H1 (cell line): ENCODE results near the gene PDE4D.

ENCODE experiments used
- ASH2L ChIP-seq: fragments of 200-600, 300-600 bp; sonication (generic); IDR thresholded peaks from one replicate; pipeline ENCODE4 v1.7.1; 2017; ENCODE audit warnings: low read length
- CTCF ChIP-seq, 3 experiments: IDR thresholded peaks; 1 replicate in 2 of 3; 2 replicates in 1 of 3; pipeline versions ENCODE4 v1.5.1 to v1.6.1; 2011; ENCODE audit warnings: low read length in 3 of 3, mild to moderate bottlenecking in 3 of 3, inconsistent platforms in 2 of 3, low read depth in 1 of 3, moderate library complexity in 1 of 3; ENCODE audit not compliant: insufficient read depth in 1 of 3; ENCODE audit errors: control extremely low read depth in 1 of 3
- EP300 ChIP-seq, 2 experiments: IDR thresholded peaks; 1 replicate in 1 of 2; 2 replicates in 1 of 2; pipeline ENCODE4 v1.6.1; 2011 to 2012; ENCODE audit warnings: low read depth in 2 of 2, low read length in 2 of 2, mild to moderate bottlenecking in 2 of 2, borderline replicate concordance in 1 of 2, inconsistent platforms in 1 of 2, moderate library complexity in 1 of 2
- EZH2 ChIP-seq: fragments of 200-600 bp; sonication (generic); IDR thresholded peaks from 2 replicates; pipeline ENCODE4 v1.7.1; 2012; ENCODE audit warnings: low read depth, mild to moderate bottlenecking, moderate library complexity, low read length, inconsistent platforms; ENCODE audit not compliant: severe bottlenecking
- MAX ChIP-seq: IDR thresholded peaks from 2 replicates; pipeline ENCODE4 v1.6.1; 2012; ENCODE audit warnings: inconsistent platforms
- POLR2A ChIP-seq, 2 experiments: IDR thresholded peaks; 1 replicate in 1 of 2; 2 replicates in 1 of 2; pipeline ENCODE4 v1.6.1; 2011; ENCODE audit warnings: low read depth in 2 of 2, low read length in 2 of 2, mild to moderate bottlenecking in 2 of 2; ENCODE audit errors: control extremely low read depth in 1 of 2
- SIN3A ChIP-seq, 2 experiments: IDR thresholded peaks in 1 of 2; conservative IDR thresholded peaks in 1 of 2; 2 replicates each; pipeline ENCODE4 v1.6.1; 2011 to 2012; ENCODE audit warnings: low read length in 2 of 2, improper control_type of control experiment in 1 of 2, low read depth in 1 of 2, mild to moderate bottlenecking in 1 of 2
- TAF1 ChIP-seq: IDR thresholded peaks from 2 replicates; pipeline ENCODE4 v1.6.1; 2011; ENCODE audit warnings: mild to moderate bottlenecking, low read depth, low read length

GRCh38 chr5:59661311-59661710 lies 232.2 kb downstream of the PDE4D start:
- TF ChIP-seq MAX (no peak), CTCF (IDR thresholded peaks at IDR 0.05; ENCODE audit: control extremely low read depth in 1 of 3, insufficient read depth in 1 of 3, low read depth in 1 of 3, low read length in 3 of 3) (no peak), EP300 (IDR thresholded peaks at IDR 0.05; ENCODE audit: borderline replicate concordance in 1 of 2, low read depth in 2 of 2, low read length in 2 of 2) (no peak), ASH2L (no peak), TAF1 (no peak), POLR2A (IDR thresholded peaks at IDR 0.05; ENCODE audit: control extremely low read depth in 1 of 2, low read depth in 2 of 2, low read length in 2 of 2) (no peak), SIN3A (conservative IDR thresholded peaks at IDR 0.05 in 1 of 2, IDR thresholded peaks at IDR 0.05 in 1 of 2; ENCODE audit: low read depth in 1 of 2, low read length in 2 of 2) (no peak), EZH2 (no peak)
